HUES64 (cell line): ENCODE measurements around the gene ASPN.

ENCODE experiments used
- H3K27ac ChIP-seq: 2 replicates; pipeline ENCODE4 v1.7.0; 2013; ENCODE audit warnings: low read depth, low read length, inconsistent platforms
- H3K27me3 ChIP-seq: 2 replicates; pipeline ENCODE4 v1.6.1; 2013; ENCODE audit warnings: mild to moderate bottlenecking, low read length; ENCODE audit not compliant: insufficient read depth
- H3K36me3 ChIP-seq: 2 replicates; pipeline ENCODE4 v1.6.1; 2013; ENCODE audit warnings: mild to moderate bottlenecking, low read length; ENCODE audit not compliant: insufficient read depth
- H3K4me1 ChIP-seq: 2 replicates; pipeline ENCODE4 v1.6.1; 2013; ENCODE audit warnings: mild to moderate bottlenecking, low read length, moderate library complexity; ENCODE audit not compliant: insufficient read depth
- H3K4me3 ChIP-seq: 2 replicates; pipeline ENCODE4 v1.5.1; 2013; ENCODE audit warnings: mild to moderate bottlenecking, low read length, moderate library complexity
- H3K9ac ChIP-seq: 2 replicates; pipeline ENCODE4 v1.6.1; 2013; ENCODE audit warnings: mild to moderate bottlenecking, low read depth, low read length
- H3K9me3 ChIP-seq: 2 replicates; pipeline ENCODE4 v1.6.1; 2013; ENCODE audit warnings: low read depth, low read length; ENCODE audit not compliant: insufficient read depth
- WGBS: fragments of 150-250, 120-280 bp; methylation state at CpG from one replicate; pipeline ENCODE4 v1.1.7; 2013; ENCODE audit warnings: missing lambda C conversion rate; 5-methylcytosine and 5-hydroxymethylcytosine counted together

The ASPN gene

GRCh38 chr9:92504881-92505280 lies 22.6 kb upstream of the ASPN start:
- 94% methylated on average over 2 of the region's 2 CpGs for WGBS
- no peak overlapping the region for H3K27ac ChIP-seq
- H3K9me3 ChIP-seq: no peaks in the 10 kb centered on the region
- no peaks in the 10 kb centered on the region for H3K27me3 ChIP-seq
- no peak overlapping the region for H3K4me3 ChIP-seq
- H3K4me1 ChIP-seq: peaks cover 13% of the 10 kb centered on the region
- H3K36me3 ChIP-seq: no peaks in the 10 kb centered on the region
- H3K9ac ChIP-seq: no peak overlapping the region

DNA sequence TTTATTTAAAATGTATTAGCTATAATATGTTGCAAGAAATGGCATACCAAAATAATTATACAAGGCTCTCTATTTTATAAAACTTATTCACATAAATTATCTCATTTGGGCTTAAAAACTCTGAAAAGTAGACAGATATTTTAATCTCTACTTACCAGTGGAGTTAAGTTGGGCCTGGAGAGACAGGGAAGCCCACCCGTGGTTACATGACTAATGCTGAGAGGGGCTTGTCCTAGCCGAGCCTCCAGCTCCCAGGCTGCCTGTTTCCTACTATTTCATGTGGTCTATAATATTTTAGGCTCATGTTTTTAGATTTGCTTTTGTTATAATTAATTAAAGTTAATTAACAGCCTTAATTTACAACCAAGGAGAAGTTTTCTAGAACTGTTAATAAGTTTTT lies 20.9 kb upstream of the ASPN start:
- Histone ChIP-seq H3K27me3 (no peaks in the 10 kb centered on the region), H3K9ac (no peak overlapping the region), H3K9me3 (no peaks in the 10 kb centered on the region), H3K27ac (no peak overlapping the region), H3K4me3 (no peak overlapping the region), H3K4me1 (peaks cover 21% of the 10 kb centered on the region), H3K36me3 (no peaks in the 10 kb centered on the region)
- WGBS: 70% methylated on average over 2 of the region's 2 CpGs

GRCh38 chr9:92501671-92502393 lies 19.5 kb upstream of the ASPN start:
- H3K27me3 ChIP-seq: no peaks in the 10 kb centered on the region
- H3K9me3 ChIP-seq: no peaks in the 10 kb centered on the region
- H3K4me1 ChIP-seq: peaks cover 21% of the 10 kb centered on the region
- H3K4me3 ChIP-seq: no peak overlapping the region
- no peaks in the 10 kb centered on the region for H3K36me3 ChIP-seq
- H3K27ac ChIP-seq: no peak overlapping the region
- H3K9ac ChIP-seq: no peak overlapping the region
- WGBS: 91% methylated on average over 4 of the region's 5 CpGs

DNA sequence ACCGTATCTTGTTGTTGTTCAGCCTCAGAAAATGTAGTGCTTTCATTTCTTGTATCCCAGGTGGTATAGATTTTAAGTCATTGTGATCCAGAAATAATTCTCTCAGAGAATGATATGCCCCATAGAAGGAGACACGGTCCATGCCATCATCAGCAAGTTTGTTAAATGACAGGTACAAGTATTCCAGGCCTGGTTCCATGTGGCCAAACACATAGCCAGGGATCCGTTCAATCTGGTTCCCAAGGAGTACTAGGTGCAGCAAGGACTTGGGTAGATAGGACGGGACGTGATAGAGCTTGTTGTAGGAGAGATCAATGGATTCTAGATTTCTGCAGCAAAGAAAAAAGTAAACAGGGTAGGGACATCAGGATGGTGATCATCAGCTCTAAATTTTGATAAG lies 18.4 kb upstream of the ASPN start:
- Histone ChIP-seq H3K27ac (no peak overlapping the region), H3K9me3 (no peaks in the 10 kb centered on the region), H3K4me3 (no peak overlapping the region), H3K36me3 (no peaks in the 10 kb centered on the region), H3K4me1 (peaks cover 19% of the 10 kb centered on the region), H3K27me3 (no peaks in the 10 kb centered on the region), H3K9ac (no peak overlapping the region)
- WGBS: 91% methylated on average over 5 of the region's 5 CpGs

DNA sequence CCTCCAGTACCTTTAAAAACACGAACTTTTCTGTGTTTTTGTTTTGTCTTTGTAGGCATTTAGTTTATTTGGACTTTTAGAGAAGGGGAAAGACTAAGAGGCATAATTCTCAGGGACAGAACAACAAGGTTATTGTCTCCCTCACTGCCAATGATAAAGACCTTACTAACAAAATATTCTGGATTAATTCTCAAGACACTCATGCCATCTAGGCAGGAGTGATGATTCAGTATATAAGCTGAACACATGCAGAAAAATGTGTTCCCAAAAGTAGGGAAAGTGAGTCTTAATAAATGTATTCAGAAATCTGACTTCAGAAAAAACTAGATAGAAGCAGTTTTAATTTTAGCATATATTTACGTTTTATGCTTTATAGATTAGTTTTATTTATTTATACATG lies 17.4 kb upstream of the ASPN start:
- Histone ChIP-seq H3K36me3 (no peaks in the 10 kb centered on the region), H3K27ac (no peak overlapping the region), H3K27me3 (no peaks in the 10 kb centered on the region), H3K9me3 (no peaks in the 10 kb centered on the region), H3K4me1 (peaks cover 19% of the 10 kb centered on the region), H3K9ac (no peak overlapping the region), H3K4me3 (no peak overlapping the region)
- no CpG with 5 or more reads among the region's 2 CpGs for WGBS

GRCh38 chr9:92496396-92497176 lies 14.3 kb upstream of the ASPN start:
- no peak overlapping the region for H3K27ac ChIP-seq
- no peak overlapping the region for H3K9ac ChIP-seq
- 92% methylated on average over 5 of the region's 5 CpGs for WGBS

DNA sequence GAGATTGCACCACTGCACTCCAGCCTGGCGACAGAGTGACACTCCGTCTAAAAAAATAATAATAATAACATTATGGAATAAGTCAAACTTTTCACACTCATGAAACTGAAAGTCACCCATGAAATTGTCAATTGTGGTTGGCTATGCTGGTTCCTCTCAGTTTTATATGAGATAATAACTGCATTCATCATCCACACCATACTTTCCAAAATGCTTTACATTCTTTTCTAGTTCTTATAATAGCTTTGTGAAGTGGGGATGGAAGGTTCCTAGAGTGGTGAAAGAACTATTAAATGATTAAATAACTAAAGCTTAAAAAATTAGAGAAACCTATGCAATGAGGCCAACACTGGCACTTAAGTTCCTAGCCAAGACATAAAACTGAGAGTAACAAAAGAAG lies 12.6 kb upstream of the ASPN start:
- Histone ChIP-seq H3K36me3 (no peaks in the 10 kb centered on the region), H3K4me1 (peaks cover 8% of the 10 kb centered on the region), H3K27me3 (no peaks in the 10 kb centered on the region), H3K4me3 (no peak overlapping the region), H3K27ac (no peak overlapping the region), H3K9ac (no peak overlapping the region), H3K9me3 (no peaks in the 10 kb centered on the region)
- no CpG with 5 or more reads among the region's 2 CpGs for WGBS

More at GRCh38 chr9:92496396-92497176, 14.3 kb upstream of the ASPN start:
- H3K4me3 ChIP-seq: no peak overlapping the region
- no peaks in the 10 kb centered on the region for H3K9me3 ChIP-seq
- peaks cover 8% of the 10 kb centered on the region for H3K4me1 ChIP-seq
- no peaks in the 10 kb centered on the region for H3K36me3 ChIP-seq
- H3K27me3 ChIP-seq: no peaks in the 10 kb centered on the region

- Histone ChIP-seq H3K27me3 (no peaks in the 10 kb centered on the region), H3K9ac (no peak overlapping the region), H3K4me3 (no peak overlapping the region), H3K36me3 (no peaks in the 10 kb centered on the region), H3K4me1 (peaks cover 4% of the 10 kb centered on the region), H3K27ac (no peak overlapping the region), H3K9me3 (no peaks in the 10 kb centered on the region)
- WGBS: 92% methylated on average over 9 of the region's 9 CpGs
Measured at GRCh38 chr9:92493749-92494387, 11.6 kb upstream of the ASPN start.

GRCh38 chr9:92492781-92493401 lies 10.6 kb upstream of the ASPN start:
- Histone ChIP-seq H3K36me3 (no peaks in the 10 kb centered on the region), H3K27ac (no peak overlapping the region), H3K9ac (no peak overlapping the region), H3K27me3 (no peaks in the 10 kb centered on the region), H3K9me3 (no peaks in the 10 kb centered on the region), H3K4me3 (no peak overlapping the region), H3K4me1 (no peaks in the 10 kb centered on the region)
- WGBS: 80% methylated on average over 3 of the region's 3 CpGs

DNA sequence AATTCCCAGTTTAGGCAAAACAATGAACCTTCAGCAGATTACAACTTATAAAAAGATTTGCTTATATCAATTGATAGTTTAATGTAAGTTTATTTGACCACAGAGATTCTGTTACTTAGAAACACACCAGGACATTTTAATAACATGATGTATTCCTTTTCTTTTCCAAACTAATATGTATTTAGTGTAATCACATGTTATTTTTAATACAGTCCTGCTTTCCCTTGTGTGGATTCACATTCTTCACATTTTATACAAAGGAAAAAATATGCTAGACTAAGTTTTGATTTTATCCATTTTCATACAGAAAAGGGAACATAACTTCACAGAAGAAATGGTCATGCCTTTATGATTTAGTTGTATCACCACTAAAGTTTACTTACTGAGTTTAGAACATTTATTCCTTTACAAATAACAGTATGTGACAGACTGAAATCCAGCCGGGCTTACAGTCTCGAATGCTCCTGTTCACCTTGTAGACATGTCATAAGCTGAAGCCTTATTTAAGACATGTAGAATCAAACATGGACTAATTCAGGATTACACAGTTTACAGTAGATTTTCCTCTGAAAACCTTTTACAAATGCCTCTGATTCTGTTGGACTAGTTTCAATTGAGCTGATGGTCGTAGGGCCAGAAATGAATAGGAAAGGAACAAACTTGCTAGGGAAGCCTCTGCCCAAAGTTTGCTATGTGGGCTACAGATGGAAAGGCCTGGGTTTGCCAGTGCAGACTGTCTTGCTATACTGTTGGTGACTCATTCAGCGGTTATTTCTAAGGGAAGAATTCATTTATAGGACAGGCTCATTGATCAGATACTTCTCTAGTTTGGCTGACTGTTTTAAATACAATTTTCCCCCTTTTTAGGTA lies 6.6 kb upstream of the ASPN start:
- H3K4me1 ChIP-seq: no peaks in the 10 kb centered on the region
- 87% methylated on average over 4 of the region's 4 CpGs for WGBS
- no peaks in the 10 kb centered on the region for H3K9me3 ChIP-seq
- H3K36me3 ChIP-seq: no peaks in the 10 kb centered on the region
- no peak overlapping the region for H3K4me3 ChIP-seq
- H3K27ac ChIP-seq: no peak overlapping the region
- no peaks in the 10 kb centered on the region for H3K27me3 ChIP-seq
- no peak overlapping the region for H3K9ac ChIP-seq
